Amniotic stem cell (primary cell): ENCODE measurements around the gene ADAMTS20.
A peak's percentile ranks its signal among the peaks of the same experiment; 100 is the strongest.

Experiments used
- DNase-seq: peaks from one replicate; lab custom pipeline; 2025; lab: John Stamatoyannopoulos, UW

The ADAMTS20 gene

DNA sequence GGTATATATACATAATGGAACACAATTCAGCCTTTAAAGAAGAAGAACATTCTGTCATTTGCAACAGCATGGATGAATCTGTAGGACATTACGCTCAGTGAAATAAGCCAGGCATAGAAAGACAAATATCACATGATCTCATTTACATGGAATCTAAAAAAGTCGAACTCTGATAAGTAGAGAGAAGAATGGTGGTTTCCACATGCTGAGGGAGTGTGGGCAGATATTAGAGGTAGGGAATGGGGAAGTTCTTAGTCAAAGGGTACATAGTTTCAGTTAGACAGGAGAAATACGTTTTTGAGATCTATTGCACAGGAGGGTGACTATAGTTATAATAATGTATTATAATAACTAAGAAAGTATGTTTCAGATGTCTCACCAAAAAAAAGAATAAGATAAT is 71.4 kb downstream of the ADAMTS20 start:
- no peak for DNase-seq

DNA sequence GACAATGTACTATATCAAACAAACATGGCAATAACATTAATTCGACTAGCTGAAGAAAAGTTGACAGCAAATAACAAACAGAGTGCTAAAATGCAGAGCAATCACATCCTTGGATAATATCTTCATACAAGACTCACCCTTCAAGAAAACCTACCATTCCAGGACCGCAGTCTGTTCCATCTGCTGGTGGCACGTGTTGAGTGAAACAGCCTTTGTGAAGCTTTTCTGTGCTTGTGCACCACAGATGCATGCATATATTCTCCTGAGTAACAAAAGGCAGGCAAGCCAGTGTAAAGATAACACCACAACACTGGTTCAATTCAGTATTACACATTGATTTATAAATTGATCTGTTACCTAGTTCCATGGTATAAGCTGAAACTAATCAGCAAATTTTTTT is 89.3 kb downstream of the ADAMTS20 start:
- no peak for DNase-seq

DNA sequence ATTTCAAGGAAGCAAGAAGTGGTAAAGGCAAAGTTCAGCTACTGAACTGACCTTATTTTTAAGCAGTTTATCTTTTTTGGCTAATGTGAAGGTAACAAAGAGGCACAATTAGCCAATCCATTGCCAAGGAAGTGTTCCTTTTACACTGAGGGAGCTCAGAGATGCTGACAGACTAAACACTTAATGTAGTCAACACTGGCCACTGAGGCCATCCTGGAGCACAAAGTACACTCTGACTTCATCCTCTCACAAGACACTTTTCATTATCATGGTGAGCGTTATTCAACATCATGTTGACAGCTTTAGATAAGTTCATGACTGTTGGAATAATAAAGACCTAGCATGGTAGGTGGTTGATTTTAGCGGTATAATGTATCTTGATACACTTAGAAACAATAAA is 89.9 kb downstream of the ADAMTS20 start:
- no peak for DNase-seq

DNA sequence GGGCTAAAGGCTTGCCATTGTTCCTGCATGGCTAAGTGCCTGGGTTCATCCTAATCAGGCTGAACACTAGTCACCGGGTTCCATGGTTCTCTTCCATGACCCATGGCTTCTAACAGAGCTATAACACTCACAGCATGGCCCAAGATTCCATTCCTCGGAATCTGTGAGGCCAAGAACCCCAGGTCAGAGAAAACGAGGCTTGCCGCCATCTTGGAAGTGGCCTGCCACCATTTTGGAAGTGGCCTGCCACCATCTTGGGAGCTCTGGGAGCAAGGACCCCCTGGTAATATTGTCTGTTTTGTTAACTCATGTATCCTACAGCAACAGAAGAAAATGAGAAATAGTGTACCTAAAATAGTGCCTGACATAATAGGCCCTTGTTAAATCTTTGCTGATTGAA is 92.7 kb downstream of the ADAMTS20 start:
- DNase-seq = no peak

DNA sequence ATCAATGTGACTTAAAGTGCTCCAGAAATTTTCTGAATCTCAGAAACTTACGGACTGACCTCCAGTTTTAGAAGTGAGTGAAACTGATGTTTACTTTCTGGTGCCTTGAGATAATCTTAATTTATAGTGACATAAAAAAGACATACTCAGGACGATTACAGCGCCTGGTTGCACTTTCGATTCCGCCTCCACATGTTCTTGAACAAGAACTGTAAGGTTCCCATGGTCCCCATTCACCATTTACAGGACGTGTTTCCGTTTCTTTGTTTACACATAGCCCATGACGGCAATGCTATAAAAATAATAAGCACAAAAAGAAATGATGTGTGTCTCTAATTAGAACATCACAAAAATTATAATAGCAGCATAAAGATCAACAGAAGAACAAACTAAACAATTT is 98.2 kb downstream of the ADAMTS20 start:
- no peak for DNase-seq

DNA sequence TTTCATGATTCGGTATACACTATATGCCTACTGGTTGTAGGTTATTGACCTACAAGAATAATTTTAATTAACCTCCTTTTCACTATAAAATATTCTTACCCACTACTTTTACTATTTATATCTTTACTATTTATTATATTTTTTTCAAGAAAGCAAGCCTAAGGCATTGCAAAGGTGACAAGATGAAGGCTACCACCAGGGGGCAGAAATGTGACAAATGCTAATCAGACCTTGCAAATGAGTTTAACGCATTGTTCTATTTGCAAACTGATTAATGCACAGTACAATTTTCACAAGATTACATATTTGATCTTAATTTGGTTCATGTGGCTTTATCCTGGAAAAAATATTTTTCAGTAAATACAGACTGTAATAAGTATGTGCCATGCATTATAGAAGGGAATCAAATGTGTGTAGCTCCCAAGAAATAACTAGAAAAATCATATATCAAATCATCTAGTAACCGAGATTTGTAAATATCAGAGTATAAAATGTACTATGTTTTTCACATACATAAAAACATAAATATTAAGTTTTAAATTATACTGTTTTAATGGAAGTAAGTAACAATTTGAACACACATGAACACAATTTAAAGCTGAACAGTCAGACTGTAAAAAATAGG is 107.0 kb downstream of the ADAMTS20 start:
- DNase-seq = peak; percentile 12

DNA sequence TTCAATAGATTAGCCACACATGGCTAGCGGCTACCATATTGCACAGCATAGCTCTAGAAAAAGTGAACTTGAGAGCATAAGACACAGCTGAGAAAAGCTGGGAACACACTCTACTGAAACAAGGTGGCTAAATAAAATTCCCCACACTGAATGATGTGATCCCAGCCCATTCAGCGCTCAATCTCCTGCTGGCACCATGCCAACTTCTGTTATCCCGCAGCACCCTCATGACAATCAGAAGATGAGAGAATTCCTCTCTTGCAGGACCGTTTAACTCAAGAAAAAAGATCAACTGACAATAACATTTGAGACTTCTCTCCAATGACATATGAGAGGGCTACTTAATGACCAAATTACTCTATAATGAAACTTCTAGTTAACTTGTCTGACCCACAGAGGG is 115.4 kb downstream of the ADAMTS20 start:
- DNase-seq = no peak

DNA sequence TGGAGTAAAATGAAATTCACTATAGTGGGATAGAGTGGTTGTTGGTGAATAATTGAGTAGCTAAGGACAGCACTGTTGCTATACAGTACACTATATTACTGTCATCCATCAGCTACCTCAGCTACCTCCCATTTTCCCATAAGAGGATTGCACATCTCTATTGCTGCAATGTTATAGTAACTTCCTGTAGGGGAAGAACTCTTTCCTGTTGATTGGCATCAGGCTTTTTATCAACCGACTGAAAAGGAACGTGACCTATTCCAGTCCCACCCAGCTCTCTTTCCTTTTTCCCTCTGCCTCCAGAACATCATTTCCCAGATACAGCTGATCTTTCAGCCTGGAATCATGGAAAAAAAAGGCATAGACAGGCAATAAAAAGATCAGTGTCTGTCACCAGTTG is 117.4 kb downstream of the ADAMTS20 start:
- DNase-seq = no peak

DNA sequence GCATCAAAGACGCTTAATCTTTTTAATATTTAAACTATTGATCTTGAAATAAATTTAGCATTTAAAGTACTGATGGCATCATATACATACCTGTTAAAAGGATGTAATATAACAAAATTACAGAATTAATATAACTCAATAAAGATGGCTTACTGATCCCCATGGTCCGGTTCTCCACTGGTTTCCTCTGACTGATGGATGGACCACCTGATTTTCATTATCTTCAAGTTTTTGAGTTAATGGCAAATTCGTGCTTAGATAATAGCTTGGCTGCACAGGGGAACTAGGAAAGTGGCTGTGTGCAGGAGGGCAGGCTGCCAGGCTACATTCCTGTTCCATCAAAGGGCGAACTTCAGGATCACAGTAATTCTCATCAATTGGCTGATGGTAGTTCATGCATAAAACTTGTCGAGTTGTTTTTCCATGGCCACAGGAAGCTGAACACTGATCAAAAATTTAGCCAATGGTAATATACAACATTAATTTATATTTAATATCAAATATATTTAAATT is 123.9 kb downstream of the ADAMTS20 start:
- no peak for DNase-seq

DNA sequence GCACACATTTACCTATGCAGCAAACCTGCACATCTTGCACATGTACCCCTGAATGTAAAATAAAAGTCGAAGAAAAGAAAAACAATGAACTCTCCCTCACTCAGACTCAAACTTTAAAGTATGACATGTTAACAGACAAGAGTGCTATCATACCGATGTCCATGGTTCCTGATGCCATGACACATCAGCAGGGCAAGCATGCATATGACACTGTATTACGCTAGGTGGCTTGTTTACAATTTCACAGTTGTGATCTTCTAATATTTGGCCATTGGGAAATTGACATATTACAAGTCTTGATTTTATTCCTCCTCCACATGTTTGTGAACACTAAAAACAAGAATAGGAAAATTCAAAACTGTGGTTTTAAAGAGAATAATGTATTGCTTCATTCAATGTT is 126.6 kb downstream of the ADAMTS20 start:
- DNase-seq = no peak

DNA sequence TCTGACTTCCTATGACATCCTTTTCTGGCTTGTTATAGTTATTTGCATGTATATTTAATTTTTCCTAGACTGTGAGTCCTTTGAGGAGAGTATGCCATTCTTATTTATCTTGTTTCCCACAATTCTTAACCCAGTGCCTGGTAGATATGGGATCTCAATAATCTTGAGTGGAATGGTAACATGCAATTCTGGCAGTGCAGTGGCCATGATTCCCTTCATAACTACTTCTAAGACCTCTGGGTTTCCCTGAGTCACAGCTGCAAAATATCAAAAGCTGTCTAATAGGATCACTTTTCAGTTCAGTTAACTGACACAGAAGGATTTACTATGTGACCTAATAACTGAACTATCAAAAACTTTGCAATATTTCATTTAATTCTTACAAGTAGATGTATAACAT is 135.0 kb downstream of the ADAMTS20 start:
- DNase-seq = no peak

DNA sequence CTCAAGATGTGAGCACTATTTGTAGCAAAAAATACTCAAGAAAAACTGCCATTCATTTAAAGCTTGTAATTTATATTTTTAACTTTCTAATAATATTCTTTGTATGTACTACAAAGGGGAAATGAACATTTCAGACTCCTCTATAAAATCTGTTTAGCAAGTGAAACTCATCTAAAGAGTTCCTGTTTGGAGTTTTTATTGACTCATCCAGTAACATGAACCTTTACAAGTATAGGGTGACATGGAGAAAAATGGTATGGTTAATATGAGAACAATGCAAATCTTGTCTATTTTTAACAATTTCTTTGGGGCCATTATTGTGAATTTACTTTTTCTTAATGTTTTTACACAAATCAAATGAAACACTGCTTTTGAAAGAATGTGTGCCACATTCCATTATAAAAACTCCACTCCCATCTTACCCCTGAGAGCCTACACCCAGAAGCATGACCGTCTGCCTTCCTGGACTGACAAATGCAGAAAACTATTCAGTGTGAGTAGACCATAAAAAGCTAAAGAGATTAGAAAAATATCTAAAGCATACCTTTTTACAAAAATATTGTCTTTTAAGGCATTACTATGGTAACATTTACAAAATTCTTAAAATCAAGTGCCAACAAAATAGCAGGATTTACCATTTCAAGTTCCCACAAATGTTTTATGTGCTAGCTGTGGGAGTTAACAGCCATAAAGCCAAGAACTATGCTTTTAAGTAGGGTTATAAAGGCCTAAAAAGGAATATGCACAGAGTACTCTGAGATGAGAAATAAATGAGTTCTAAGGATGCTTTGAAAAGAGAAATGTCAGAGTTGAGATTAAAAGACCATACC is 144.0 kb downstream of the ADAMTS20 start:
- DNase-seq = peak; percentile 37

DNA sequence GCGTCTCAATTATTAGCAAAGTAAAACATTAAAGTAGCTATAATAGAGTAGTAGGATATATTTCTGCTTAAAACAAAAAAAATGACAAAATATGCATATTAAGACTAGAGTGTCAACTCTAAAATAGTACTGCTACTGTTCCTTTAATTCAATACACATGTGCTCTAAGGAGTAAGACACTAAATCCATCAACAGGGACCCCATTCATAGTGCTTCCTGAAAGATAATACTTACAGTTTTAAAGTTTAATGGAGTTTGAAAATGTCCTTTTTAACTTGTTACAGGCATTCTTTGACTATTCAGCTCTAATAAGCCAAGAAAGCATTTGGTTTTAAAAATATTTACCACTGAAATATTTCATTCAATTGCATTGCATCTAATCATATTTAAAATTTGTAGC is 145.2 kb downstream of the ADAMTS20 start:
- no peak for DNase-seq

DNA sequence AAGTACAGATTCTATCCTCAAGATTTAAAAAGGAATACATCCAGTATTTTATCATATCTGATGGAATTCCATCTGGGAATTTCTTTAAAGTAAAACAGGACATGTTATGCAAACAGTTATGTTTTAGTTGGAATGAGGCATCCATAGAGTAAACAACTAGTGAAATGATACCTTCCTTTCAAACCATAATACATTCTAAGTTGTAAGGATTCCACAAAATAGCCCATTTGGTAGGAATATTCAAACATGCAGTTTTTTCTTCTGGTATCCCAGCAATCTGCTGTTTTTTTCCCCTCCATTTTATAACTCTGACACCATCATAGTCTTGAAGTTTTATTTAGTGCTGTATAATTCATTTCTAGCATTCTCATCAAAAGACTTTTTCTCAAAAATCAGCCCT is 149.6 kb downstream of the ADAMTS20 start:
- DNase-seq = no peak

DNA sequence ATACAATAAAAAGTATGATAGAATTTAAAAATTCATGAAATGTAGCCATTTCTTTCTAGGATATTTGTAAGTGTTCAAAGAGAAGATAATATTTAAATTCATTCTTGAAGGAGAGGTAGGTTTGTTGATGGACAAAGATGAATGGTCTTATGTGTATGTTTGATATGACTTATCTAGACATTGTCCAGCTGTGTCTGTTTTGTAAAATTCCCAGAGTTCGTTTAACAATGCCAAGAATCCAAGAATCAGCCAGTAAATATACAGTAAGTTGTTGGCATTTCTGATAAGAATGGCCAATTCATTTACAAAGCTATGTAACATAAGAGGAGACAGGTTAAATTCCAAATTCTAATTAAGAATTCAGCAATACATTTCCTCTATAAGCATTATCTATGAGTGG is 150.9 kb downstream of the ADAMTS20 start:
- DNase-seq = no peak

DNA sequence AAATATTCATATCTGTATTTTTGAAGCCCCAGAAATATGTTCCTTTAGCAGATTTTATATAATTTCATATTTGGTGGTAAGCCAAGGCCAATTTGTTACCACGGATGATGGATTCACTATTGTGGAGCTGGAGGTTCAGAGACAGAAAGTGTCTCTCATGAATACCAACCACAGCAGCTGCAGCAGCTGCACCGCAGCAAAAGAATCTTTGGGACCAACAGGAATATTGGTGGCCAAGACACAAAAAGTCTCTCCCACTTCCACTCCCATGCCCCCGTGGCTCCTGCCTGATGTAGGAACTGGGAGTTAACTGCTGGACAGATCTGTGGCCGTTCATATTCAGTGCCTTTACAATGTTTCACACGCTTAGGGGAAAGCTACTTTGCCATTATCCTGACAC is 155.3 kb downstream of the ADAMTS20 start:
- DNase-seq = no peak

DNA sequence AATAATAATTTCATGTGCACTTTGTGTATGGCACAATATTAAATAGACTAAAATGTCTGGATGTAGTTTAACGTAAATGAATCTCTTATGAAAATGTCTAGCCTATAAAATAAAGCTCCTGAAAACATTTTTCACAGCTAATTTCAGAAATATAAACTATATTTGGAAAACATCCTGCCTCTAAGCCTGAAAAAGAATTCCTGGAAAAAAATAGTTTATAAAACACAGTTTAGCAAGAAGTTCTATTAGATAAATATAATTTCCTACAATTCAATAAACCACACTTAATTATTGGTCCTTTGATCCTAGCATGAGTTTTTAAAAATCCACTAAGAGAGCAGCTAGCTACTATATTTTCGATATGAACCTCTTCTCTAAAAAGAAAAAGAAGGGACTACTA is 159.9 kb downstream of the ADAMTS20 start:
- DNase-seq = no peak

DNA sequence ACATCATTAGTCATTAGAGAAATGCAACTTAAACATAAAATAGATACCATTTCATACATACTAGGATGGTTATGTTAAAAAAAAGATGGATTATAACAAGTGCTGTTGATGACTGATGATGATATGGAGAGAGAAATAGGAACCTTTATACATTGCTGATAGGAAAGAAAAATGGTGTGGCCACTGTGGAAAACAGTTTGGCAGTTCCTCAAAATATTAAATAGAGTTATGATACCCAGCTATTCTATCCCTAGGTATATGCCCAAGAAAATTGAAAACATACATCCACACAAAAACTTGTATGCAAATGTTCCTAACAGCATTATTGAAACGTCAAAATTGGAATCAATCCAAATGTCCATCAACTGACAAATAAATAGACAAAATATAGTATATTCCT is 170.1 kb downstream of the ADAMTS20 start:
- no peak for DNase-seq

DNA sequence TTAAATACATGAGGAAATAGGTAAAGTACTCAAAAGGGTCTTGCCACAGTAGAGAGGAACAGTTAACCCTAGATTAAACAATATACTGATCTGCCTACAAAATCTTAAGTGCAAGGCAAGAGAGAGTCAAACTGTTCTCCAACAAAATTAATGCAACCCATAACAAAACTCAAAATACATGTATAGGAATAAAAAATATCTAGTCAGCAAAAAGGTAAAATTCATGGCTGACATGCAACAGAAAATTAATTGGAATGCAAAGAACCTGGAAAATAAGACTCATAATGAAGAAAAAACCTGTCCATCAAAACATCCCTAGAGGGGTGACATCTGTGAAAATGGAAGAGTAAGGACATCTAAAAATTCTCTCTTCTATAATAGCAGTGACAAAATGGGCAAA is 173.6 kb downstream of the ADAMTS20 start:
- DNase-seq = no peak

DNA sequence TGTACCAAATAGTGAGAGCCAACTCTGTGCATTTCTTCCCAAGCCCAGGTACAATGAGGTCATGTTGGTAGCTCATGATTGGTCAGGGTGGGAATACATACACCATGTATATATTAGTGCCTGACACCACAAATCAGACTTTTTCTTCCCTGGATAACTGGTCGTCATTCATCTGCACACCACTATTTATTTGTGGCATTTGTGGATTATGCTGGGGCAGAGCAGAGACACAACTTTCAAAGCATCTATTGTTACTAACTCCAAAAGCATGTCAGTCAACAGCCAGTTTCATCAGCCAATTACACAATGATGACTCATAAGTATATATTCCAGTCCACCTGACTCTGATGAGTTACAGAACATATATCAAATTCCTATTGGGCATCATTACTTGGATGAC is 181.7 kb downstream of the ADAMTS20 start:
- DNase-seq = peak; percentile 32

DNA sequence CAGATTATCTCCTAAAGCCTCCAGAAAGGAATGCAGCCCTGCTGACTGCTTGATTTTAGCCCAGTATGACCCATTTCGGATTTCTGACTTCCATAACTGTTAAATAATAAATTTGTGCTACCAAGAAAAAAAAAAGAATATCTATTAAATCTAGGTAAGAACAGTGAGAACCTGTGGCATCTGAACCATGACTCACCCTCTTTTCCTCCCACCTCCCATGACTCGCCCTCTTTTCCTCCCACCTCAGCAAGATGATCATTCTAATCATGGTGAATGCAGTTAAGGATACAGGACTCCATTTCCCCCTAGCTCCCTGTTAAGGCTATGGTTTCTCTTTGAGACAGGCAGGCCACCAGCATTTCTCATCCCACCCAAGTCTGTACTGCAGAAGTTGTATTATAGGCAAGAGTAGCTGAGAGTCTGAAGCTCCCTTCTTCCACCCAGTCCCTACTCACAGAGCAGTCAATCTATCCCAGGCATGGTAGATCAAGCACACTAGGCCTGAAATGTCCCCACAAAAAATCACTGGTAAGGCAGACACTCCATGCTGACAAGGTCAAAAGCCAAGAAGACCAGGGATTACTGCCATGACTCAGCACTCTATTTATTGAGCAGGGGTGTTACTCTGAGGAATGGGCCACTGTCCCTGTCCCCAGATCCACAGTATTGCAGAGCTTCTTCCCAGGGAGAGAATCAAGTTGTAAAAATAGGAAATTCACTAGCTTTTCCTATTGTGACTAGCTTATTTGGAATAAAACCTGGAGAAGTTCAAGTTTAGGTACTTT is 188.9 kb downstream of the ADAMTS20 start:
- DNase-seq = no peak

DNA sequence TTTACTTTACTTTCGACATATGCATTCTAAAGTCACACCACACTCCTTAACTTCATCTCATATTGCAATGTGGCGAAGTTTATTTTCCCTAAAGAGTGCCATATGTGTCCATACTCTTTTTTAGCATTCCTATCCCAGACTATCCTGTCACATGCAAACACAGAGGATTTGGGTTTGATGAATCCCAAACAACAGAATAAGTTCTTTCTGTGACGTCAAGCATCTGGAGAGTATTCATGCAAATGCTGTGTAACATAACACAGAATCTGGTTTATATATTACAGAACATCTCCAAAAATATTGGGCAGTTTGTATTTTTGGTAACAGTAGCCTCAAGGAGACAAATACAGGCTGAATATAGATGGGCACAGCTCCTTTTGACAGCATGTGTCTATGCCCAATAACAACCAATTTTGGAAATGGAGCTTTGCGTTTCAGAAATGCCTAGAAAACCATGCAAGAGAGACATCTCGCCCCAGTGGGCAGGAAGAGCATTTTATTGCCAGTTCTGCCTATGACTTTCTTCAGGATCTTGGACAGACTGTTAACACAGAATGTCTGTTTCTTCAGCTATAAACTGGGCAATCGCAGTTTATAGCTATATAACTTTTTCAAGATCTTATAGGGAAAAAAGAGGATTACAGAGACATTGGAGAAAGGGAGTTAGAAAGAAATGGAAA is 190.8 kb downstream of the ADAMTS20 start:
- no peak for DNase-seq
